KMS-11 (cell line): ENCODE measurements around the gene MOB3A.

Experiments used
- H2AFZ ChIP-seq: fragments of 200-600 bp; sonication (generic); 2 replicates; pipeline ENCODE4 v1.6.1; 2016; ENCODE audit warnings: antibody characterized with exemption, mixed run types, low read depth
- H3K27ac ChIP-seq: fragments of 200-600 bp; sonication (generic); 2 replicates; pipeline ENCODE4 v1.6.1; 2016; ENCODE audit warnings: mild to moderate bottlenecking, mixed run types
- H3K27me3 ChIP-seq: fragments of 200-600 bp; sonication (generic); 2 replicates; pipeline ENCODE4 v1.6.1; 2017; ENCODE audit warnings: mild to moderate bottlenecking, low read depth, mixed run types, moderate library complexity; ENCODE audit not compliant: insufficient read depth
- H3K36me3 ChIP-seq: fragments of 200-600 bp; sonication (generic); 2 replicates; pipeline ENCODE4 v1.6.1; 2017; ENCODE audit warnings: mild to moderate bottlenecking, mixed run types; ENCODE audit not compliant: insufficient read depth
- H3K4me1 ChIP-seq: fragments of 200-600 bp; sonication (generic); 2 replicates; pipeline ENCODE4 v1.6.1; 2016; ENCODE audit warnings: mild to moderate bottlenecking, low read depth, mixed run types; ENCODE audit not compliant: poor library complexity, severe bottlenecking
- H3K4me2 ChIP-seq: fragments of 200-600 bp; sonication (generic); 2 replicates; pipeline ENCODE4 v1.7.0; 2016; ENCODE audit warnings: mild to moderate bottlenecking, mixed run types
- H3K4me3 ChIP-seq: fragments of 200-600 bp; sonication (generic); IDR thresholded peaks from 2 replicates; pipeline ENCODE4 v1.6.1; 2017; ENCODE audit warnings: low read depth, low read length, mixed read lengths; ENCODE audit not compliant: insufficient read depth
- H3K79me2 ChIP-seq: fragments of 200-600 bp; sonication (generic); 2 replicates; pipeline ENCODE4 v1.6.1; 2016; ENCODE audit warnings: low read depth, mixed run types; ENCODE audit not compliant: insufficient read depth
- H3K9ac ChIP-seq: fragments of 200-600 bp; sonication (generic); 2 replicates; pipeline ENCODE4 v1.6.1; 2016; ENCODE audit warnings: mild to moderate bottlenecking, mixed run types
- H4K20me1 ChIP-seq: fragments of 200-600 bp; sonication (generic); 2 replicates; pipeline ENCODE4 v1.6.1; 2016; ENCODE audit warnings: mild to moderate bottlenecking, mixed run types; ENCODE audit not compliant: insufficient read depth
- TF ChIP-seq, protein P1 (sequence below): fragments of 200-600 bp; sonication (generic); conservative IDR thresholded peaks from 2 replicates; pipeline ENCODE4 v1.6.1; 2017; ENCODE audit warnings: low read depth, mild to moderate bottlenecking, antibody characterized with exemption, low read length, moderate library complexity, mixed read lengths

The MOB3A gene

GRCh38 chr19:2039089-2039958, 56.8 kb downstream of the MOB3A start:
- no peaks in the 10 kb centered on the region for H4K20me1 ChIP-seq
- H3K27ac ChIP-seq = no peak overlapping the region
- H3K9ac ChIP-seq = no peak overlapping the region

GRCh38 chr19:2038284-2039088, 57.6 kb downstream of the MOB3A start:
- H3K9ac ChIP-seq = no peak overlapping the region
- H3K27ac ChIP-seq = no peak overlapping the region
- TF ChIP-seq, protein P1, sequence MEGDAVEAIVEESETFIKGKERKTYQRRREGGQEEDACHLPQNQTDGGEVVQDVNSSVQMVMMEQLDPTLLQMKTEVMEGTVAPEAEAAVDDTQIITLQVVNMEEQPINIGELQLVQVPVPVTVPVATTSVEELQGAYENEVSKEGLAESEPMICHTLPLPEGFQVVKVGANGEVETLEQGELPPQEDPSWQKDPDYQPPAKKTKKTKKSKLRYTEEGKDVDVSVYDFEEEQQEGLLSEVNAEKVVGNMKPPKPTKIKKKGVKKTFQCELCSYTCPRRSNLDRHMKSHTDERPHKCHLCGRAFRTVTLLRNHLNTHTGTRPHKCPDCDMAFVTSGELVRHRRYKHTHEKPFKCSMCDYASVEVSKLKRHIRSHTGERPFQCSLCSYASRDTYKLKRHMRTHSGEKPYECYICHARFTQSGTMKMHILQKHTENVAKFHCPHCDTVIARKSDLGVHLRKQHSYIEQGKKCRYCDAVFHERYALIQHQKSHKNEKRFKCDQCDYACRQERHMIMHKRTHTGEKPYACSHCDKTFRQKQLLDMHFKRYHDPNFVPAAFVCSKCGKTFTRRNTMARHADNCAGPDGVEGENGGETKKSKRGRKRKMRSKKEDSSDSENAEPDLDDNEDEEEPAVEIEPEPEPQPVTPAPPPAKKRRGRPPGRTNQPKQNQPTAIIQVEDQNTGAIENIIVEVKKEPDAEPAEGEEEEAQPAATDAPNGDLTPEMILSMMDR = no peak
- H3K27me3 ChIP-seq = no peaks in the 10 kb centered on the region
- H3K36me3 ChIP-seq = no peaks in the 10 kb centered on the region
- no peak overlapping the region for H2AFZ ChIP-seq
- peaks cover 5% of the 10 kb centered on the region for H3K79me2 ChIP-seq
- H3K4me1 ChIP-seq = peaks cover 37% of the 10 kb centered on the region
- H3K4me2 ChIP-seq = no peak overlapping the region
- no peak overlapping the region for H3K4me3 ChIP-seq
- no peaks in the 10 kb centered on the region for H4K20me1 ChIP-seq

More at GRCh38 chr19:2039089-2039958, 56.8 kb downstream of the MOB3A start:
- Histone ChIP-seq H3K4me2 (no peak overlapping the region), H3K36me3 (no peaks in the 10 kb centered on the region), H3K4me1 (peaks cover 34% of the 10 kb centered on the region), H3K79me2 (peaks cover 5% of the 10 kb centered on the region; the same call in 1 of the 2 replicates), H3K4me3 (no peak overlapping the region), H2AFZ (no peak overlapping the region), H3K27me3 (no peaks in the 10 kb centered on the region)
- TF ChIP-seq, protein P1 = no peak

GRCh38 chr19:2037651-2038255, 58.4 kb downstream of the MOB3A start:
- TF ChIP-seq, protein P1 = no peak
- H4K20me1 ChIP-seq = no peaks in the 10 kb centered on the region
- no peaks in the 10 kb centered on the region for H3K27me3 ChIP-seq
- no peaks in the 10 kb centered on the region for H3K36me3 ChIP-seq
- H3K4me3 ChIP-seq = no peak overlapping the region
- H3K79me2 ChIP-seq = peaks cover 5% of the 10 kb centered on the region
- H3K4me2 ChIP-seq = no peak overlapping the region
- peaks cover 38% of the 10 kb centered on the region for H3K4me1 ChIP-seq
- no peak overlapping the region for H3K9ac ChIP-seq
- H2AFZ ChIP-seq = no peak overlapping the region
- H3K27ac ChIP-seq = no peak overlapping the region

- Histone ChIP-seq H2AFZ (no peak overlapping the region), H4K20me1 (no peaks in the 10 kb centered on the region), H3K4me2 (no peak overlapping the region), H3K36me3 (no peaks in the 10 kb centered on the region), H3K27ac (no peak overlapping the region), H3K4me3 (no peak overlapping the region), H3K9ac (no peak overlapping the region), H3K27me3 (no peaks in the 10 kb centered on the region), H3K4me1 (peaks cover 43% of the 10 kb centered on the region), H3K79me2 (peaks cover 4% of the 10 kb centered on the region)
- TF ChIP-seq, protein P1 = no peak
Observed at GRCh38 chr19:2036424-2036823, 59.7 kb downstream of the MOB3A start.
